GM19455 (cell line): Measurements from ENCODE around the gene ALKBH4.
"Not testable (repeated sequence)": the region's sequence is repeated elsewhere in the genome, so short reads cannot be mapped to it uniquely, and the experiment has no call there.

Source experiments
- ATAC-seq: cut with Tn5 transposase; IDR thresholded peaks from one replicate; pipeline ENCODE4 v1.9.1; 2021; ENCODE audit not compliant: unreplicated experiment

ALKBH4 gene

GRCh38 chr7:102429141-102429899, 35.3 kb downstream of the ALKBH4 start:
- ATAC-seq: no peak

- ATAC-seq: no peak
Observed at GRCh38 chr7:102427019-102427405, 37.7 kb downstream of the ALKBH4 start.

GRCh38 chr7:102426268-102427018, 38.2 kb downstream of the ALKBH4 start:
- peak; percentile 50 for ATAC-seq

- peak; percentile 64 for ATAC-seq
Observed at GRCh38 chr7:102425639-102426267, 38.9 kb downstream of the ALKBH4 start.

GRCh38 chr7:102424787-102425218, 39.9 kb downstream of the ALKBH4 start:
- ATAC-seq: no peak

- no peak for ATAC-seq
Observed at GRCh38 chr7:102424129-102424551, 40.5 kb downstream of the ALKBH4 start.

GRCh38 chr7:102421706-102422240, 42.9 kb downstream of the ALKBH4 start:
- ATAC-seq: no peak

- no peak for ATAC-seq
Observed at GRCh38 chr7:102418592-102418991, 46.1 kb downstream of the ALKBH4 start.

- no peak for ATAC-seq
Observed at GRCh38 chr7:102417105-102417504, 47.6 kb downstream of the ALKBH4 start.

GRCh38 chr7:102416406-102416805, 48.3 kb downstream of the ALKBH4 start:
- no peak for ATAC-seq

- ATAC-seq: no peak
Observed at GRCh38 chr7:102415685-102416225, 48.9 kb downstream of the ALKBH4 start.

- no peak for ATAC-seq
Observed at GRCh38 chr7:102413611-102414010, 51.1 kb downstream of the ALKBH4 start.

- no peak for ATAC-seq
Observed at GRCh38 chr7:102413091-102413490, 51.6 kb downstream of the ALKBH4 start.

GRCh38 chr7:102412548-102412947, 52.1 kb downstream of the ALKBH4 start:
- ATAC-seq: no peak

GRCh38 chr7:102410918-102411317, 53.7 kb downstream of the ALKBH4 start:
- ATAC-seq: no peak

GRCh38 chr7:102410123-102410522, 54.5 kb downstream of the ALKBH4 start:
- no peak for ATAC-seq

GRCh38 chr7:102409340-102409739, 55.3 kb downstream of the ALKBH4 start:
- ATAC-seq: no peak

GRCh38 chr7:102408530-102408929, 56.1 kb downstream of the ALKBH4 start:
- ATAC-seq: not testable (repeated sequence)

- no peak for ATAC-seq
Observed at GRCh38 chr7:102407910-102408309, 56.8 kb downstream of the ALKBH4 start.
